GM10266 (cell line): ENCODE measurements around the gene EPB41L2.

Source experiments
- DNase-seq: peaks from one replicate; pipeline ENCODE4 v3.0.0; 2012; ENCODE audit errors: extremely low spot score
- CTCF ChIP-seq: IDR thresholded peaks from 2 replicates; pipeline ENCODE4 v1.5.1; 2012; ENCODE audit warnings: mild to moderate bottlenecking, low read depth; ENCODE audit not compliant: control insufficient read depth, insufficient read depth; ENCODE audit errors: missing control alignments

The EPB41L2 gene

GRCh38 chr6:131063028-131063763, at the start of gene EPB41L2:
Gene EPB41L2 (minus strand): TSS chr6:131063245. CDS start chr6:130956485, 106,760 bp downstream.
- DNase-seq: peak; percentile 94
- TF ChIP-seq CTCF: no peak

- DNase-seq: no peak
These were observed 49.2 kb upstream of the EPB41L2 start for GRCh38 chr6:131112249-131112648.

GRCh38 chr6:131107151-131107550, 44.1 kb upstream of the EPB41L2 start:
- no peak for TF ChIP-seq CTCF
- no peak for DNase-seq

More at GRCh38 chr6:131112249-131112648, 49.2 kb upstream of the EPB41L2 start:
- no peak for TF ChIP-seq CTCF

GRCh38 chr6:131103901-131104300, 40.9 kb upstream of the EPB41L2 start:
- no peak for TF ChIP-seq CTCF
- no peak for DNase-seq

- no peak for DNase-seq
- no peak for TF ChIP-seq CTCF
These were observed 40.3 kb upstream of the EPB41L2 start for GRCh38 chr6:131103296-131103695.

- no peak for TF ChIP-seq CTCF
- no peak for DNase-seq
These were observed 39.1 kb upstream of the EPB41L2 start for GRCh38 chr6:131101911-131102680.

GRCh38 chr6:131096786-131097185, 33.7 kb upstream of the EPB41L2 start:
- TF ChIP-seq CTCF: no peak
- DNase-seq: no peak
